AG09319 (cell line): ENCODE data around the gene INPP5F.

Source experiments
- DNase-seq: peaks from one replicate; pipeline ENCODE4 v3.0.0-alpha.2; 2010; ENCODE audit warnings: low read depth; ENCODE audit errors: extremely low read depth
- CTCF ChIP-seq: IDR thresholded peaks from 2 replicates; pipeline ENCODE4 v1.5.1; 2011; ENCODE audit warnings: low read depth, mild to moderate bottlenecking, inconsistent platforms, low read length, moderate library complexity

The INPP5F gene

GRCh38 chr10:119749455-119749854 is 23.6 kb downstream of the INPP5F start:
- TF ChIP-seq CTCF = no peak

GRCh38 chr10:119750391-119751230 is 24.8 kb downstream of the INPP5F start:
- TF ChIP-seq CTCF = peak; percentile 98
- peak; percentile 40 for DNase-seq

More at GRCh38 chr10:119749455-119749854, 23.6 kb downstream of the INPP5F start:
- DNase-seq = no peak

- no peak for DNase-seq
- TF ChIP-seq CTCF = no peak
These were observed 27.5 kb downstream of the INPP5F start for GRCh38 chr10:119753309-119753708.

GRCh38 chr10:119754085-119754484 is 28.2 kb downstream of the INPP5F start:
- TF ChIP-seq CTCF = no peak
- no peak for DNase-seq

- no peak for DNase-seq
- TF ChIP-seq CTCF = no peak
These were observed 29.1 kb downstream of the INPP5F start for GRCh38 chr10:119754936-119755335.

GRCh38 chr10:119755446-119755845 is 29.6 kb downstream of the INPP5F start:
- DNase-seq = no peak
- no peak for TF ChIP-seq CTCF

GRCh38 chr10:119758448-119759195 is 32.8 kb downstream of the INPP5F start:
- DNase-seq = no peak
- no peak for TF ChIP-seq CTCF
